ENCODE results near the gene TTLL5.
A peak's percentile ranks its signal among the peaks of the same experiment; 100 is the strongest.

The TTLL5 gene

DNA sequence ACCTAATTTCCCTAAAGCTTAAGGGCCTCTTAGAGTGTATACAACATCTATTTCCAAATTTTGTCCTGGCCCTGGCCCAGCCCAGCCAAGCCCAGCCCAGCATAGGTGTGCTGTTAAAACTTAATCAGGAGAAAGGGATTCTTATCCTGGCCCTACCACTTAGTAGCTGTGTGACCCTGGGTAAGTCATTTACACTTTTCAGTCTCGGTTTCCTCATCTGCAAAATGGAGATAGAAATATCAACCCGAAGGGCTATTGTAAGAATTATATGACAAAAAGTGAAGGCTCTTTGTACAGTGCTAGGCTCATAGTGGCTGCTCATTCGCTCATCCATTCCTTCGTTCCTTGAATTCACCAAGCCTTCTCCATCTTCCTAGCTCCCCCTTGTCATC, 812 bp upstream of the TTLL5 start:
- TF ChIP-seq EZH2phosphoT487 (conservative IDR thresholded peaks at IDR 0.05; ENCODE audit: low read length) = no peak
- TF ChIP-seq, protein P1, sequence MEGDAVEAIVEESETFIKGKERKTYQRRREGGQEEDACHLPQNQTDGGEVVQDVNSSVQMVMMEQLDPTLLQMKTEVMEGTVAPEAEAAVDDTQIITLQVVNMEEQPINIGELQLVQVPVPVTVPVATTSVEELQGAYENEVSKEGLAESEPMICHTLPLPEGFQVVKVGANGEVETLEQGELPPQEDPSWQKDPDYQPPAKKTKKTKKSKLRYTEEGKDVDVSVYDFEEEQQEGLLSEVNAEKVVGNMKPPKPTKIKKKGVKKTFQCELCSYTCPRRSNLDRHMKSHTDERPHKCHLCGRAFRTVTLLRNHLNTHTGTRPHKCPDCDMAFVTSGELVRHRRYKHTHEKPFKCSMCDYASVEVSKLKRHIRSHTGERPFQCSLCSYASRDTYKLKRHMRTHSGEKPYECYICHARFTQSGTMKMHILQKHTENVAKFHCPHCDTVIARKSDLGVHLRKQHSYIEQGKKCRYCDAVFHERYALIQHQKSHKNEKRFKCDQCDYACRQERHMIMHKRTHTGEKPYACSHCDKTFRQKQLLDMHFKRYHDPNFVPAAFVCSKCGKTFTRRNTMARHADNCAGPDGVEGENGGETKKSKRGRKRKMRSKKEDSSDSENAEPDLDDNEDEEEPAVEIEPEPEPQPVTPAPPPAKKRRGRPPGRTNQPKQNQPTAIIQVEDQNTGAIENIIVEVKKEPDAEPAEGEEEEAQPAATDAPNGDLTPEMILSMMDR (IDR thresholded peaks at IDR 0.05; ENCODE audit: insufficient read depth, low read length, poor library complexity, severe bottlenecking) = no peak
- Histone ChIP-seq H3K4me2 (ENCODE audit: low read depth, low read length, poor library complexity, severe bottlenecking) (peak overlapping the region; percentile 86), H3K36me3 (ENCODE audit: low read length) (peaks cover 6% of the 10 kb centered on the region; the same call in 1 of the 2 replicates), H2AFZ (ENCODE audit: low read depth, low read length, severe bottlenecking) (peak overlapping the region; percentile 73), H3K4me3 (ENCODE audit: insufficient read depth, low read length, poor library complexity, severe bottlenecking) (peak overlapping the region; percentile 85), H3K9me3 (ENCODE audit: insufficient read depth, low read length) (no peaks in the 10 kb centered on the region), H3K9ac (ENCODE audit: low read length) (peak overlapping the region; percentile 91), H3F3A (ENCODE audit: insufficient read depth) (peaks cover 6% of the 10 kb centered on the region), H4K20me1 (ENCODE audit: low read depth, low read length) (no peaks in the 10 kb centered on the region), H3K9me2 (replicated peaks; ENCODE audit: insufficient read depth, low read length) (no peaks in the 10 kb centered on the region), H3K79me2 (ENCODE audit: insufficient read depth, low read length) (peaks cover 36% of the 10 kb centered on the region), H3K27ac (ENCODE audit: low read depth, low read length) (peak overlapping the region; percentile 61), H3K27me3 (ENCODE audit: low read length) (no peaks in the 10 kb centered on the region)

GRCh38 chr14:75661499-75661814, 411 bp downstream of the TTLL5 start:
- peaks cover 4% of the 10 kb centered on the region; the same call in 1 of the 2 replicates for H3K36me3 ChIP-seq (ENCODE audit: low read length)
- no peaks in the 10 kb centered on the region for H3K27me3 ChIP-seq (ENCODE audit: low read length)
- peak overlapping the region; percentile 61 for H3K27ac ChIP-seq (ENCODE audit: low read depth, low read length)
- peak overlapping the region; percentile 97 for H2AFZ ChIP-seq (ENCODE audit: low read depth, low read length, severe bottlenecking)
- TF ChIP-seq EZH2phosphoT487 (conservative IDR thresholded peaks at IDR 0.05; ENCODE audit: low read length) = no peak
- TF ChIP-seq, protein P1 (IDR thresholded peaks at IDR 0.05; ENCODE audit: insufficient read depth, low read length, poor library complexity, severe bottlenecking) = no peak
- peak overlapping the region; percentile 91 for H3K9ac ChIP-seq (ENCODE audit: low read length)
- peaks cover 36% of the 10 kb centered on the region for H3K79me2 ChIP-seq (ENCODE audit: insufficient read depth, low read length)
- no peaks in the 10 kb centered on the region for H4K20me1 ChIP-seq (ENCODE audit: low read depth, low read length)
- no peaks in the 10 kb centered on the region for H3K9me3 ChIP-seq (ENCODE audit: insufficient read depth, low read length)
- no peaks in the 10 kb centered on the region for H3K9me2 ChIP-seq (replicated peaks; ENCODE audit: insufficient read depth, low read length)
- H3F3A ChIP-seq (ENCODE audit: insufficient read depth) = peaks cover 3% of the 10 kb centered on the region; the same call in 1 of the 2 replicates
- H3K4me3 ChIP-seq (ENCODE audit: insufficient read depth, low read length, poor library complexity, severe bottlenecking) = peak overlapping the region; percentile 85
- H3K4me2 ChIP-seq (ENCODE audit: low read depth, low read length, poor library complexity, severe bottlenecking) = peak overlapping the region; percentile 98

- Histone ChIP-seq H3K79me2 (ENCODE audit: insufficient read depth, low read length) (peaks cover 34% of the 10 kb centered on the region), H2AFZ (ENCODE audit: low read depth, low read length, severe bottlenecking) (no peak overlapping the region), H3K4me2 (ENCODE audit: low read depth, low read length, poor library complexity, severe bottlenecking) (no peak overlapping the region), H4K20me1 (ENCODE audit: low read depth, low read length) (no peaks in the 10 kb centered on the region), H3K9ac (ENCODE audit: low read length) (no peak overlapping the region), H3K9me2 (replicated peaks; ENCODE audit: insufficient read depth, low read length) (no peaks in the 10 kb centered on the region), H3K4me3 (ENCODE audit: insufficient read depth, low read length, poor library complexity, severe bottlenecking) (no peak overlapping the region), H3K9me3 (ENCODE audit: insufficient read depth, low read length) (no peaks in the 10 kb centered on the region), H3K36me3 (ENCODE audit: low read length) (peaks cover 4% of the 10 kb centered on the region; the same call in 1 of the 2 replicates), H3K27ac (ENCODE audit: low read depth, low read length) (no peak overlapping the region), H3F3A (ENCODE audit: insufficient read depth) (no peaks in the 10 kb centered on the region), H3K27me3 (ENCODE audit: low read length) (no peaks in the 10 kb centered on the region)
- TF ChIP-seq, protein P1 (IDR thresholded peaks at IDR 0.05; ENCODE audit: insufficient read depth, low read length, poor library complexity, severe bottlenecking) = no peak
- no peak for TF ChIP-seq EZH2phosphoT487 (conservative IDR thresholded peaks at IDR 0.05; ENCODE audit: low read length)
These were observed 1.9 kb downstream of the TTLL5 start for GRCh38 chr14:75662966-75663365.

All from SU-DHL-6 (cell line).